T-helper 1 cell treated with Interleukin-12 subunit alpha and Interleukin-12 subunit beta and Interleukin-4 antibody, amounts not matched to agents 30 ng/mL and 1 ng/mL, for 36 hours (primary cell): ENCODE results near the gene MRC1. TPM values are rescaled to one million over a fixed set of nuclear protein-coding genes. Genes with fewer than 3 reads are reported as not detected.
"Not testable (repeated sequence)": the region's sequence is repeated elsewhere in the genome, so short reads cannot be mapped to it uniquely, and the experiment has no call there.

Experiments
- intact Hi-C: fragments of 100-400 bp; cut with micrococcal nuclease; formaldehyde crosslinking; loops from one replicate; pipeline ENCODE4 v1.15.1; 2024
- total RNA-seq: library from RNA; stranded (reverse); gene quantifications from 2 replicates; pipeline ENCODE4 v1.2.3, GENCODE V29; 2022

The MRC1 gene
- total RNA-seq, 1 donor from 2014 or later, result not detected

DNA sequence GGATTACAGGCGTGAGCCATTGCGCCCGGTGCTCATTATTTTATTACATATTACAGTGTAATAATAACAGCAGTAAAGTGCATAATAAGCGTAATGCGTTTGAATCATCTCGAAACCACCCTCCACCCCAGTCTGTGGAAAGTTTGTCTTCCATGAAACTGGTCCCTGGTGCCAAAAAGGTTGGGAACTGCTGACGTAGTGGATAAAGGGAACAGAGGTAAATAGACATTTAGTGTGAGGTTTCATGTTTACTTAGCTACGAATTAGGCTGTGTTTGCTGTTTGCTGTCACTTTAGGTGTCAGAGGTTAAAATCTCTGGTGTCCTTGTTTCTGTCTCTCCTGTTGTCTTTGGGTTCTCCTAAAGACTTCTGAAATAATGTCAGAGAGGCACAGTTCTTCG is 82.3 kb downstream of the MRC1 start:
- intact Hi-C loops, result no loop called here

DNA sequence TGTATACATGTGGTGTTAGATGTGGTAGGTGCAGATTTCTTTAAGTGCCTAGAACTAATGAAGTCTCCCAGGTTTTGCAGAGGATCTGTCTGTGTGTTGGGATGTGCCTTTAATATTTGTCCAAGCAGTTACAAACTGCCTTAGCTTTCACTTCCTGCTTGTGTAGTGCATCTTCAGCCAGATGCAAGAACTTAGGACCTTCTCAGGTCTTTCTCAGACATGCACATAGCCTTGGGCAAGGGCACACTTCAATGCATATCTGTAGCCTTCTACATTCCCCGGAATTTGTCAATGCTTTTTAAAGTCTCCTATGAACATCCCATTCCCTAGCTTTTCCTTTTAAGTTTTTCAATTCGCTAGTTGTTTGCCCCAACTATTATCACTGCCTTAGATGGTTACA is 95.4 kb downstream of the MRC1 start:
- intact Hi-C loops, result loop anchor here (5.0 kb wide), 1 partner anchor 1793 kb away; no protein-coding TSS in a partner anchor

GRCh38 chr10:17905491-17905890 is 96.3 kb downstream of the MRC1 start:
- intact Hi-C loops, result no loop called here

GRCh38 chr10:17906002-17906401 is 96.9 kb downstream of the MRC1 start:
- intact Hi-C loops, result no loop called here

- intact Hi-C loops, result no loop called here
Measured at GRCh38 chr10:17907641-17908040, 98.5 kb downstream of the MRC1 start.

- intact Hi-C loops, result loop anchor here (2.0 kb wide), 1 partner anchor 195 kb away; no protein-coding TSS in a partner anchor
Measured at GRCh38 chr10:17910125-17910789, 101.1 kb downstream of the MRC1 start.

DNA sequence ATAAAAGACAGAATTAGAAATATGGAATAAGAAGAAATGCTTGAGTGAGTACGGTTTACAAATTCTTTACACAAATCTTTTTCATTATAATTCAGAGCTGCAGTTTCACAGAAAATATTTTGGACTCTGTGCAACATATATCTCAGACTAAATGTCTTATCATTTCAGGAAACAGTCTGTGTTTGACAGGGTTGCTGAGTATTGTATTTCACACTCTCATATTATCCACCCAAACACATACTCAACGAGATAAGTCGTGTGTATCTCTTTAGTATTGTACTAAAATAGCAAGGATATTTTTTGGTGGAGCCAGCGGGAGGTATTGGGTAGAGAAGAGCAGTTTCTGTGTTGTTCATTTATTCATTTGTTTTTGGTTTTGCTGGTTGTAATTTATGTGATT is 103.6 kb downstream of the MRC1 start:
- intact Hi-C loops, result no loop called here

DNA sequence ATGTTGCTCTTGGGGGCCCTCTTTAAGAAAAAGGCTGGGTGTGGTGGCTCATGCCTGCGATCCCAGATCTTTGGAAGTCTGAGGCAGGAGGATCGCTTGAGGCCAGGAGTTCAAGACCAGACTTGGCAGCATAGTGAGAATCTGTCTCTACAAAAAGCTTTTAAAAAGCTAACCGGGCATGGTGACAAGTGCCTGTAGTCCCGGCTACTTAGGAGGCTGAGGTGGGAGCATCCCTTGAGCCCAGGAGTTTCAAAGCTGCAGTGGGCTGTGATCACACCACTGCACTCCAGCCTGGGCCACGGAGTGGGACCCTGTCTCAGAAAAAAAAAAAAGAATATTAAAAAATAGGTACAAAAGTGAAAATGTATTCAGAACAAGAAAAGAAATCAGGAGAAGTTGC is 104.5 kb downstream of the MRC1 start:
- intact Hi-C loops, result no loop called here

- intact Hi-C loops, result no loop called here
Measured at GRCh38 chr10:17914169-17915045, 105.3 kb downstream of the MRC1 start.

DNA sequence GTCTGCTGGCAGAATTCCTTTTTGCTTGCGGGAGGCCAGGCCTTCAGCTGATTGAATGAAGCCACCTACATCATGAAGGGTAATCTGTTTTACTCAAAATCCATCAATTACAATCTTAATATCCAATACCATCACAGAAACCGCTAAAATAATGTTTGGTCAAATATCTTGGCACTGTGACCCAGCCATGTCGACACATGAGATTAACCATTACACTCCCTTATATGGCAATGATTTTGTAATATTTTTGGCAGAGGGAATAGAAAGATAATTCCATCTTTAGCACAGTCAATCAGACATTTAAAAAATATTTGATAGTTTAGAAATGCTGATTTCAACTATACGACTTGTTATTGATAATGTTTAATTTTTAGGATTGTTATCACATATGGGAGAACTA is 106.0 kb downstream of the MRC1 start:
- intact Hi-C loops, result no loop called here

- intact Hi-C loops, result no loop called here
Measured at GRCh38 chr10:17918187-17918903, 109.2 kb downstream of the MRC1 start.

- intact Hi-C loops, result no loop called here
Measured at GRCh38 chr10:17921378-17921777, 112.2 kb downstream of the MRC1 start.

- intact Hi-C loops, result no loop called here
Measured at GRCh38 chr10:17923728-17924127, 114.6 kb downstream of the MRC1 start.

GRCh38 chr10:17943033-17943745 is 134.0 kb downstream of the MRC1 start:
- intact Hi-C loops, result no loop called here

- intact Hi-C loops, result not testable (repeated sequence)
Measured at GRCh38 chr10:17950269-17950668, 141.1 kb downstream of the MRC1 start.

GRCh38 chr10:17950726-17951125 is 141.6 kb downstream of the MRC1 start:
- intact Hi-C loops, result no loop called here

GRCh38 chr10:17951868-17952371 is 142.8 kb downstream of the MRC1 start, which contains the start of gene SLC39A12:
Gene SLC39A12, plus strand, starts transcription at chr10:17951918. Its CDS starts 1,359 bp downstream, at chr10:17953277.
- intact Hi-C loops, result no loop called here

DNA sequence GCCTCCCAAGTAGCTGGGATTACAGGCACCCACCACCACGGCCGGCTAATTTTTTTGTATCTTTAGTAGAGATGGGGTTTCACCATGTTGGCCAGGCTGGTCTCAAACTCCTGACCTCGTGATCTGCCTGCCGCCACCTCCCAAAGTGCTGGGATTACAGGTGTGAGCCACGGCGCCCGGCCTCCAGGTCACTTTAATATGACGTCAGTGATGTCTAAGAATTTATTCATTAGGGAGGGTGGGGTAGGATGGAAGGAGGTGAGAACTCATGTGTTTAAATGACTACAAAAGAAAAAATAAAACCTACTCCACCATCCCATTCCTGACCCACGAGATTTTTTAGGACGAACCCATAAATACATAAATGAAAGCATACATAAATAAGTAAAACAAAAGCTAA is 145.2 kb downstream of the MRC1 start:
- intact Hi-C loops, result not testable (repeated sequence)

DNA sequence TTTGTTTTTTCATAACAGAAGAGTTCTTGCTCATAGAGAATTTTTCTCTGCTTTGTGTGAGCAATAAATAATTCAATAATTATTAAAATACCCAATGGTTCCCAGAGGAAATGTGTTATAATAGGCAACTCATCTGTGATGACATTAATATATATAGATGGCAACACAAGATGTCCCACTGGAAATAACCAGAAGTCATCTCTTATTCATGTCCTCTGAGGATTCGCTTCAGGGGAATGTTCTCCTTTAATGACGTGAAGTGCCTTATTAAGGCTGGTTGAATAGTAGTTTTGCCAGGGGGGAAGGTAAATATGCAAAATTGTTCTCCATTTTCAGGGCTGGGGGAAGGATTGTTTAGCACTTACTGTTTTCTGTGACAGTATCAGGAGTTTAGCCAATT is 145.7 kb downstream of the MRC1 start:
- intact Hi-C loops, result no loop called here

GRCh38 chr10:17958049-17958448 is 148.9 kb downstream of the MRC1 start:
- intact Hi-C loops, result no loop called here

- intact Hi-C loops, result no loop called here
Measured at GRCh38 chr10:17959870-17960269, 150.7 kb downstream of the MRC1 start.
